UCSD-AML1 (cell line): Measurements from ENCODE around the gene KRT7.

Source experiments
- DNase-seq: peaks from one replicate; lab custom pipeline; 2025; ENCODE audit not compliant: unreplicated experiment; lab: John Stamatoyannopoulos, UW

KRT7 gene

GRCh38 chr12:52232674-52233461, at the start of gene KRT7:
Gene KRT7, plus strand, starts transcription at chr12:52233243. Its CDS starts 54 bp downstream, at chr12:52233297.
- DNase-seq, result no peak

GRCh38 chr12:52183544-52183910, 49.5 kb upstream of the KRT7 start:
- DNase-seq, result no peak

DNA sequence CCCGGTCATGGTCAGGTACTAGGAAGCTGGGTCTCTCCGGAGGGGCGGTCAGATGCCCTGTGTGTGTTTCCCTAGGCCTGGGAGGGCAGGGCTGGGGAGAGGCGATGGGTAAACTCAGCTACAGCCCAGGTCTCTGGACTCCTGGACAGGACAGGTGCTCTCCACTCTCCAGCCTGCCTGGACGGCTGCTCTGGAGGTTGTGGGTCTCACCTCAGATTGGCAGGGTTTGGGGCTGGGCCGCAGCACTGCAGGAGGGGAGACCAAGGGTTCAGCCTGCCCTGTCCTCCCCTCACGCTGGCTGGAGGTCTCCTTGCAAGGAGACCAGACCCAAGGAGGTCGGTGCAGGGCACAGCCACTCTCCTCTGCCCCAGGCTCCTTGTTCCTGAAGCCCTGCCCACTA, 49.1 kb upstream of the KRT7 start:
- no peak for DNase-seq

DNA sequence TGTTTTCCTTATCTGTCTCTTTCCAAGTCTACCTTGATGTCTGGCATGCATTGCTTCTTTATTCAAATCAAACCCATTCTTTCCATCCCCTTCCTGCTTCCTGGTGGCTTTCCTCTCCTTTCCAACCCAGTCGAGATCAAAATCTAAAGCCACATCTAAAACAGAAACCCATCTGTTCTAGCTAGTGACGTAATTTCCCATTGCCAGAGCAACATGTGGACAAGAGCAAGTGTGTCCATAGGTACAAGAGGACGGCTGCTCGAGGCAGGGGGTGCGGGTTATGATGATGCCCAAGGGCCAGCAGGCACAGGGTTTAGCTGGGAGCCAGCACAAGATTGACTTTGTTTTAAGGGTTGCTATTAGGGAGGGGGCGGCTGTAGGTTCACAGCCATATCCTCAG, 48.2 kb upstream of the KRT7 start:
- DNase-seq, result no peak

- no peak for DNase-seq
These were observed 47.6 kb upstream of the KRT7 start for GRCh38 chr12:52185400-52185967.

GRCh38 chr12:52186118-52186840, 46.8 kb upstream of the KRT7 start:
- DNase-seq, result no peak

DNA sequence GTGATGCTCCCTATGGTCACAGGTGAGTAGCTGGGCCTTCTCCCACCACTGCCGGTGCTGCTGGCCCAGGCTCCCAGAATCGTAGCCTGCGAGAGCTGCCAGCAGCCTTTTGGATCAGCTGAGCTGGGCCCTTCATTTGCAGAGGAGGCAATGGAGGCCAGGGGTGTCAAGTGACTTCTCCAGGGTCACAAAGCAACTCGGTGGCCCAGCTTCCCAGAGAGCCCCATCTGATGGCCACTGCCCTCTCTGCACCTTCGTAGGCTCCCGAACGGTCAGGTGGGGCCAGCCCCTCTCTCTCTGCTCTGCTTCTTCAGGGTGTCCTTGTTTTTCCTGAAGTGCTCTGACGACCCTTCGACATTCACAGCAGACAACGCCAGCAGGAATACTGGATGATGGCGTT, 45.8 kb upstream of the KRT7 start:
- no peak for DNase-seq

GRCh38 chr12:52187640-52188039, 45.4 kb upstream of the KRT7 start:
- DNase-seq, result no peak

DNA sequence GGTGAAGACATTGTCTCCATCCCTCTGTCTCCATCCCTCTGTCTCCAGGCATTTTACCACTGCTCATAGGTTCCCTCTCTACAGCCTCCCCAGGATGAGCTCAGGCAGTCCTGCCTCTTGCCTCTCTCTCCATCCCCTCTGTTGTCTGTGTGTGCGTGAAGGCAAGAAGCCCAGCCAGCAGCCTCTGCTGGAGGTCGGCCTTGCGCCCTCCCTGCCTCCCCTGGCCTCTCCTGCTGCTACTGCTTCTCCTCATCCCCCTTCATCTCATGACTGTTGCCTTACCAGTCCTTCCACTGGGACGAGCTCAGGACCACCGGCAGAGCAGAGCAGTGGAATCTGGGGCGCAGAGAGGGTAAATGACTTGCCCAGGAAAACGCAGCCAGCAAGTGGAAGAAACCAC, 44.4 kb upstream of the KRT7 start:
- no peak for DNase-seq

DNA sequence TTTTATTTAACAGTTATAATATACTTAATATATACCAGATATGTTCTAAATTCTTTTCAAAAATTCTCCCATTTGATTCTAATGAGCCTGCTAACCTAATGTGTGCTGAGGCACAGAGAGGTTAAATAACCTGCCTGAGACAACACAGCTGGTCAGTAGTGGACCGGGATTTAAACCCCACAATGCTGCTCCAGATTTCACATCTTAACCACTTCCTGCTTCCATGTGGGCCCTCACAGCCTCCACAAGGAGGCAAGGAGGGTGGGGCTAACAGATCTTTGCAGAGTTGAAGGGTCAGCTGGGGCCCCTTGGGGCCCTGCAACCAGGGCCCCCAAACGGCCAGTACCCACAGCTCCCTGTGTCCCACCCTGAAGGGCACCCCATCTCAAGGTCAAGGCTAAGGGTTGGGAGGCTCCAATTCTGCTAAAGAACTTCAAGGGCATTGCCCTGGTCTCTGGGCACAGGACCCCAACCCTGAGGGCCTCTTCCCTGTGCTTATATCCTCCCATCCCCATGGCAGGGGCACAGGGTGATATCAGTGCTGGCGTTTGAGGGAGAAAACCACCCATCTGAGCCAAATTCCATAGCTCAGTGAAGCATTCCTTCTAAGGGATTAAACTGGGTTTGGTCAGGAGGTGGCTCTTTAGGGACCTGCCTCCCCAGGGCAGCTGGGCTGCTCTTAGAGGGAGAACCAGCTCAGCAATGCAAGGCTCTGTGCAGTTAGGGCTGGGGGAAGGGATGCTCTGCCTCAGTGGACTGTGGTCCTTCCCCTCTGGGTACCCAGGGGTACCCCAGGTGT, 43.5 kb upstream of the KRT7 start:
- no peak for DNase-seq

- no peak for DNase-seq
These were observed 41.9 kb upstream of the KRT7 start for GRCh38 chr12:52190860-52191729.

- DNase-seq, result peak; percentile 76
These were observed 40.9 kb upstream of the KRT7 start, which contains the start of gene KRT80 for GRCh38 chr12:52191841-52192791. Gene KRT80, minus strand, starts transcription at chr12:52192014. Its CDS starts 112 bp downstream, at chr12:52191902.

DNA sequence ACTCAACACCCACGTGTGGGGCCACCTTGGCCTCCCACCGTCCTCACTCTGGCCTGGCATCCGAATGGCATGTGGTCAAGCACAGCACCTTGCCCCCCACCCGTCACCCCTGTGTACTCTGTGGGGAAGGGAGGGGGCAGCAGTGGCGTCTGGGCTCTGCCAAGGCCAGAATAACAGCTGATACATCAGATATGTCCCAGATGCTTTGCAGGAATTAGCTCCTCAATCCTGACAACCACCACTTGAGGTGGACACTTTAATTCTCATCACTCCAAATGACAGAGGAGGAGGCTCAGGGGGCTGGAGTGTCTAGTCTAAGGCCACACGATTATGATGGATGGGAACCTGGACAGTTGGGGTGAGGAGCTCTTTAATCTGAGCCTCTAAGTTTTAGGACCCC, 39.5 kb upstream of the KRT7 start:
- DNase-seq, result no peak

- peak; percentile 60 for DNase-seq
These were observed 39.1 kb upstream of the KRT7 start for GRCh38 chr12:52193991-52194390.

DNA sequence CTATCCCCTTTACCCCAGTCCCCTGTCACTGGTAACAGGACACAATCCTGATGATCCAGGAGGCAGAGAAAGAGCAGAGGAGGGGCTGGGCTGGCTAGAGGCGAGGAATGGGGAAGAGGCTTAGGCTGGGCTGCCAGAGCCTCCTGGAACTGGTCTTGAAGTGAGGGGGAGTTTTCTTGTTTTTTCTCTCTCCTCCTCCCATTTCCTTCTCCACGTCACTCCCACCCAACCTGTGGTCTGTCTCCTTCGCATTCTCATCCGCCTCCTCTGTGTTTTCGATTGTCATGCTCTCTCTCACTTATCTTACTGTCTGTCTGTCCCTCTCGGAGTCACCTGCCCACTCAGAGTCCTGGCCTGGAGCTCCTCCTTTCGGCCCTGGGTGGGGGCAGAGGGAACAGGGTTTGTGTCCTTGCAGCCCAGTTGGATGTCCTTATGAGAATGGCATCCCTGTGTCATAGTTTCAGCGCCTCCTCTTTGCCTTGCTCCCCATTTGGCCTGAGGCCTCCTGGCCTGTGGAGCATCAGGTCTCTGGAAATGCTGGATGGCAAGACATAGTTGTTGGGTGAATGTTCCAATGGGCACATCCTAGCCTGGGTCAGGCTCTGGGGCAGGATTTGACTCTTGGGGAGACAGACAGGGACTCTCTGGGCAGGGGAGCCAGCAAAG, 37.8 kb upstream of the KRT7 start:
- DNase-seq, result peak; percentile 58

- DNase-seq, result peak; percentile 69
These were observed 35.4 kb upstream of the KRT7 start for GRCh38 chr12:52197371-52198231.

DNA sequence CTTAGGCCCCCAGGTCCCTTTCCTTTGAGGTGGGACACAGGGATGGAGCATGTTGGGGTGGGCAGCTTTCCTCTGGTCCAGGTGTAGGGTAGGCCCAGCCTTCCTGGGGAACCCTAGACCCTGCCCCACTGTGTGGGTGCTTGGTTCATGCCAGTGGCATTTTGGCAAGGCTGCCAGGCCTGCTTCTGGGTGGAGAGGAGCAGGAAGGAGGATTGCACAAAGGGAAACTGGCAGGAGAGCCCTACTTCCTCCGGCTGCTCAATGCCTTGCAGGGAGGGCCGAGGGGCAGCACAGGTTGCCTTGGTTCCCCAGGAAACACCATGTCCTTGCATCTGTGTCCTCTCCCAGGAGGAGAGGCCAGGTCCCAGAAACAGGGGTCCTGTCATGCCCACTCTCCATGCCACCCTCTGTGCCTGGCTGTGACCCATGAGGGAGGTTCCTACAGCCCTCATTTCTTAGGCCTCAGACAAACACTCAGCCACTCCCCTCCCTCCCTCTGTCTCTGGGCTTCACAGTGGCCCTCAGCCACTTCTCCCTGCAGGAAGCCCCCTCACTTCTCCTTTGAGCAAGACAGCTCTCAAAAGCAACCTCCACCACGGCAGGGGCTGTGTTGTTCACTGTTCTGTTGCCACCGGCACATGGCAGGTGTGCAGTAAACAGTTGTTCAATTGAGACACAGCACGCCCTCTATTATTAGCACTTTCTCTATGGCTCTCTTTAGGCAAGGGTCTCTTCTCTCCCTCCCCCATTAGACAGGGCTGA, 34.4 kb upstream of the KRT7 start:
- peak; percentile 66 for DNase-seq
